ENCODE measurements around the gene FAM98C.

DNA sequence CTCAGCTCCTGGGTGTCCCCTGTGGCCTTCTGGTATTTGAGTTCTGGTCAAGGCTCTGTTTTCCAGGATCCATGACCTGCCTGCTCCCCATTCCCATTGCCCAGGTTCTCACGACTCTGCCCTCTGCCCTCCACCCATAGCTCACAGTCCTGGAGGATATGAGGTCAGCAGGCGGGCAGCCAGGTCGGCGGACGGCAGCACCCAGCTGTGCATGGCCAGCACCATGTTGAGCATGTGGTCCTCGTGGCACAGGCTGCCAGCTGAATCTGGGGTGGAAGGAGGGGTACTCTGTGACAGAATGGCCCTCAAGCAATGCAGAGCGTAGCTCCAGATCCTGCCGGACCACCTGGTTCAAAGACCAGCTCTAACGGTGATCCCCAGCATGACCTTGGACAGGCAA is 18.0 kb downstream of the FAM98C start:
- TF ChIP-seq, protein P1, sequence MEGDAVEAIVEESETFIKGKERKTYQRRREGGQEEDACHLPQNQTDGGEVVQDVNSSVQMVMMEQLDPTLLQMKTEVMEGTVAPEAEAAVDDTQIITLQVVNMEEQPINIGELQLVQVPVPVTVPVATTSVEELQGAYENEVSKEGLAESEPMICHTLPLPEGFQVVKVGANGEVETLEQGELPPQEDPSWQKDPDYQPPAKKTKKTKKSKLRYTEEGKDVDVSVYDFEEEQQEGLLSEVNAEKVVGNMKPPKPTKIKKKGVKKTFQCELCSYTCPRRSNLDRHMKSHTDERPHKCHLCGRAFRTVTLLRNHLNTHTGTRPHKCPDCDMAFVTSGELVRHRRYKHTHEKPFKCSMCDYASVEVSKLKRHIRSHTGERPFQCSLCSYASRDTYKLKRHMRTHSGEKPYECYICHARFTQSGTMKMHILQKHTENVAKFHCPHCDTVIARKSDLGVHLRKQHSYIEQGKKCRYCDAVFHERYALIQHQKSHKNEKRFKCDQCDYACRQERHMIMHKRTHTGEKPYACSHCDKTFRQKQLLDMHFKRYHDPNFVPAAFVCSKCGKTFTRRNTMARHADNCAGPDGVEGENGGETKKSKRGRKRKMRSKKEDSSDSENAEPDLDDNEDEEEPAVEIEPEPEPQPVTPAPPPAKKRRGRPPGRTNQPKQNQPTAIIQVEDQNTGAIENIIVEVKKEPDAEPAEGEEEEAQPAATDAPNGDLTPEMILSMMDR (IDR thresholded peaks at IDR 0.05), result no peak
- TF ChIP-seq POLR2AphosphoS5 (IDR thresholded peaks at IDR 0.05) (no peak), EP300 (IDR thresholded peaks at IDR 0.05) (no peak)

Data from gastroesophageal sphincter (tissue), 3 donors.